Nephron progenitor cell (in vitro differentiated cells): Measurements from ENCODE around the gene CTPS1.

Experiments
- DNase-seq: peaks from one replicate; pipeline ENCODE4 v3.0.0; 2021
- H3K27ac Mint-ChIP-seq: 2 replicates; pipeline ENCODE4 v1.8.0; 2021; ENCODE audit warnings: mild to moderate bottlenecking, moderate library complexity, mixed read lengths
- H3K27me3 Mint-ChIP-seq: 2 replicates; pipeline ENCODE4 v1.8.0; 2021; ENCODE audit warnings: mild to moderate bottlenecking, low read depth, mixed read lengths; ENCODE audit not compliant: poor library complexity
- H3K36me3 Mint-ChIP-seq: 2 replicates; pipeline ENCODE4 v1.8.0; 2021; ENCODE audit warnings: low read depth, mixed read lengths
- H3K4me1 Mint-ChIP-seq: 2 replicates; pipeline ENCODE4 v1.8.0; 2021; ENCODE audit warnings: mixed read lengths
- H3K4me3 Mint-ChIP-seq: 2 replicates; pipeline ENCODE4 v1.8.0; 2021; ENCODE audit warnings: mild to moderate bottlenecking, moderate library complexity, mixed read lengths
- H3K9me3 Mint-ChIP-seq: 2 replicates; pipeline ENCODE4 v1.8.0; 2021; ENCODE audit warnings: mild to moderate bottlenecking, moderate library complexity, mixed read lengths
- CTCF ChIP-seq: fragments of 200-600 bp; sonication (generic); IDR thresholded peaks from 2 replicates; pipeline ENCODE4 v1.5.0; 2021; ENCODE audit warnings: antibody characterized with exemption

Gene CTPS1

GRCh38 chr1:41017141-41018017, 37.9 kb downstream of the CTPS1 start:
- peaks cover 7% of the 10 kb centered on the region for H3K27me3 Mint-ChIP-seq
- H3K27ac Mint-ChIP-seq, result no peak overlapping the region
- no peak for DNase-seq
- H3K9me3 Mint-ChIP-seq, result no peaks in the 10 kb centered on the region
- no peak for TF ChIP-seq CTCF
- peaks cover 30% of the 10 kb centered on the region for H3K36me3 Mint-ChIP-seq
- no peak overlapping the region for H3K4me3 Mint-ChIP-seq
- peaks cover 28% of the 10 kb centered on the region for H3K4me1 Mint-ChIP-seq

- Mint-ChIP-seq H3K4me1 (peaks cover 31% of the 10 kb centered on the region), H3K27ac (no peak overlapping the region), H3K36me3 (peaks cover 27% of the 10 kb centered on the region), H3K27me3 (peaks cover 7% of the 10 kb centered on the region), H3K4me3 (no peak overlapping the region), H3K9me3 (no peaks in the 10 kb centered on the region)
- DNase-seq, result no peak
- TF ChIP-seq CTCF, result no peak
Observed at GRCh38 chr1:41018018-41018410, 38.5 kb downstream of the CTPS1 start.

GRCh38 chr1:41019353-41019745, 39.9 kb downstream of the CTPS1 start:
- no peak for TF ChIP-seq CTCF
- H3K9me3 Mint-ChIP-seq, result no peaks in the 10 kb centered on the region
- H3K36me3 Mint-ChIP-seq, result peaks cover 24% of the 10 kb centered on the region
- peak overlapping the region; percentile 94 for H3K27ac Mint-ChIP-seq
- H3K27me3 Mint-ChIP-seq, result peaks cover 5% of the 10 kb centered on the region
- no peak for DNase-seq
- no peak overlapping the region for H3K4me3 Mint-ChIP-seq
- peaks cover 36% of the 10 kb centered on the region for H3K4me1 Mint-ChIP-seq

GRCh38 chr1:41020109-41020576, 40.6 kb downstream of the CTPS1 start:
- Mint-ChIP-seq H3K4me1 (peaks cover 40% of the 10 kb centered on the region), H3K27me3 (no peaks in the 10 kb centered on the region), H3K36me3 (peaks cover 16% of the 10 kb centered on the region), H3K27ac (no peak overlapping the region), H3K9me3 (no peaks in the 10 kb centered on the region), H3K4me3 (no peak overlapping the region)
- no peak for DNase-seq
- TF ChIP-seq CTCF, result no peak

- no peaks in the 10 kb centered on the region for H3K9me3 Mint-ChIP-seq
- H3K36me3 Mint-ChIP-seq, result peaks cover 15% of the 10 kb centered on the region
- no peak overlapping the region for H3K4me3 Mint-ChIP-seq
- peak overlapping the region; percentile 71 for H3K27ac Mint-ChIP-seq
- no peak for DNase-seq
- no peaks in the 10 kb centered on the region for H3K27me3 Mint-ChIP-seq
- peaks cover 40% of the 10 kb centered on the region for H3K4me1 Mint-ChIP-seq
- TF ChIP-seq CTCF, result no peak
Observed at GRCh38 chr1:41020654-41021053, 41.2 kb downstream of the CTPS1 start.
